ENCODE results near the gene PRTN3.

Gene PRTN3

DNA sequence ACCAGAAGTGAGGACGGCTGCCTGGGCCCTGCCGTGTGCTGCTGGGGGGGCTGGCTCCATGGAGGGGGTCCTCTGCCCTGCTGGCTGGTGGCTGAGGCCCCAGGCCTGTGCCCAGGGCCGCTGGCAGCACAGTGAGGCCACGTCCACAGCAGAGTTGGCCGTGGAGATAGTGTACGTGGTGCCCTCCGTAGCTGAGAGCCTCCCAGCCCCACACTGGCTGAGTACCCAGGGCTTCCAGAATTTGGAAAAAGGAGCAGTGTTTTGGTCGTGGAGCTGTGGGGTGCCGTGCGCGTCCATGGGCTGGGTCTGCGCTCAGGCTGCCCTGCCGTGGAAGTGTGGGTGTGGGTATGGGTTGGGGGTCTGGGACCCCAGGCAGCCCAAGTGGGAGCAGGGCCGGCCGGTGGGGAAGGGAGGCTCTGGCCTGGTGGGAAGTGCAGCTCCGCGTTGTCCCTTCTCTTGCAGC lies 37.7 kb upstream of the PRTN3 start:
- DNase-seq (ENCODE audit: low spot score) = no peak

DNA sequence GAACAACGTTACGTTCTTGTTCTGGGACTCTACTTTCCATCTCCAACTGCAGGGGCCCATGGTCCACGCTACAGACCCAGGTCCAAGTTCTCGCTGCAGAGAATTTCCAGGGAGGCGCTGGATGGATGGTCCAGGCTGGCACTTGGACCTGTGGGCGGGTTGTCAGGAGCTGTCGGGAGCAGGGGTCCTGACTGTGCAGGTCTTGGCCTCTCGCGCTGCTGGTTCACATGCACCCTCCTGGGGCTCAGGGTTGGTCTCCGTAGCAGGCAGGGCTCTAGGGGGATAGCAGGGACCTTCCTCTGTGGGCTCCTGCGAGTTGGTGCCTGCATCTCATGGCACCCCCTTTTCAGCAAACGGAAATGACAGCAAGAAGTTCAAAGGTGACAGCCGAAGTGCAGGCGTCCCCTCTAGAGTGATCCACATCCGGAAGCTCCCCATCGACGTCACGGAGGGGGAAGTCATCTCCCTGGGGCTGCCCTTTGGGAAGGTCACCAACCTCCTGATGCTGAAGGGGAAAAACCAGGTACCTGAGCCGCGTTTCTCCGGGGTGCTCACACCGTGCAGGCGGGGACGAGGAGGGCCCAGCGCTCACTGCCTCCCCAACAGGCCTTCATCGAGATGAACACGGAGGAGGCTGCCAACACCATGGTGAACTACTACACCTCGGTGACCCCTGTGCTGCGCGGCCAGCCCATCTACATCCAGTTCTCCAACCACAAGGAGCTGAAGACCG lies 36.9 kb upstream of the PRTN3 start:
- DNase-seq (ENCODE audit: low spot score) = no peak

DNA sequence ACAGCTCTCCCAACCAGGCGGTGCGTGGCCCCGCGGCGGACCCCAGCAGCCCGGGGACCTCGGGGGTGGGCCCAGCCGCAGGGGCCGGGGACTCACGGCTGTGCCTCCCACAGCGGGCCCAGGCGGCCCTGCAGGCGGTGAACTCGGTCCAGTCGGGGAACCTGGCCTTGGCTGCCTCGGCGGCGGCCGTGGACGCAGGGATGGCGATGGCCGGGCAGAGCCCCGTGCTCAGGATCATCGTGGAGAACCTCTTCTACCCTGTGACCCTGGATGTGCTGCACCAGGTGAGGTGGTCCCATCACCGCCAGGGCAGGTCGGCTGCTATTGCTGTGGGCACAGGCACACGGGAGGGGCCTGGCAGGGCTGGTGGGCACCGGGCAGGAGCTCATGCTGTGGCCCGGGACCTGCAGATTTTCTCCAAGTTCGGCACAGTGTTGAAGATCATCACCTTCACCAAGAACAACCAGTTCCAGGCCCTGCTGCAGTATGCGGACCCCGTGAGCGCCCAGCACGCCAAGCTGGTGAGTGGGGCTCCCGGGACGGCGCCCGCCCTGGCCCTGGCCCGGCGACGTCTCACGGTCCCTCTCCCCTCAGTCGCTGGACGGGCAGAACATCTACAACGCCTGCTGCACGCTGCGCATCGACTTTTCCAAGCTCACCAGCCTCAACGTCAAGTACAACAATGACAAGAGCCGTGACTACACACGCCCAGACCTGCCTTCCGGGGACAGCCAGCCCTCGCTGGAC lies 36.2 kb upstream of the PRTN3 start:
- DNase-seq (ENCODE audit: low spot score) = no peak

DNA sequence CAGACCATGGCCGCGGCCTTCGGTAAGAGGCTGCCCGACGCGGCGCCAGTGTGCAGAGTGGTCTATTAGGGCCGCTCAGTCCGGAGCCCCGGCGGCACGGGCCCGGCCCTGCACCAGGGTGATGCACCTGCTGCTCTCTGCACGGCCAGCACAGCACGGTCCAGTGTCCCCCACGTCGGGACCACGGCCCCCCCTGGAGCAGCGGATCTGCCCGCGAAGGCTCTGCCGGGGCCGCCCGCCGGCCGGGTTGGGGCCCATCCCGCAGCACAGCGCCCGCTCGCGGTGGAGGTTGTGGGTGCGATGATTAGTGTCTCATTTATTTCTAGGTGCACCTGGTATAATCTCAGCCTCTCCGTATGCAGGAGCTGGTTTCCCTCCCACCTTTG lies 35.6 kb upstream of the PRTN3 start:
- no peak for DNase-seq (ENCODE audit: low spot score)

DNA sequence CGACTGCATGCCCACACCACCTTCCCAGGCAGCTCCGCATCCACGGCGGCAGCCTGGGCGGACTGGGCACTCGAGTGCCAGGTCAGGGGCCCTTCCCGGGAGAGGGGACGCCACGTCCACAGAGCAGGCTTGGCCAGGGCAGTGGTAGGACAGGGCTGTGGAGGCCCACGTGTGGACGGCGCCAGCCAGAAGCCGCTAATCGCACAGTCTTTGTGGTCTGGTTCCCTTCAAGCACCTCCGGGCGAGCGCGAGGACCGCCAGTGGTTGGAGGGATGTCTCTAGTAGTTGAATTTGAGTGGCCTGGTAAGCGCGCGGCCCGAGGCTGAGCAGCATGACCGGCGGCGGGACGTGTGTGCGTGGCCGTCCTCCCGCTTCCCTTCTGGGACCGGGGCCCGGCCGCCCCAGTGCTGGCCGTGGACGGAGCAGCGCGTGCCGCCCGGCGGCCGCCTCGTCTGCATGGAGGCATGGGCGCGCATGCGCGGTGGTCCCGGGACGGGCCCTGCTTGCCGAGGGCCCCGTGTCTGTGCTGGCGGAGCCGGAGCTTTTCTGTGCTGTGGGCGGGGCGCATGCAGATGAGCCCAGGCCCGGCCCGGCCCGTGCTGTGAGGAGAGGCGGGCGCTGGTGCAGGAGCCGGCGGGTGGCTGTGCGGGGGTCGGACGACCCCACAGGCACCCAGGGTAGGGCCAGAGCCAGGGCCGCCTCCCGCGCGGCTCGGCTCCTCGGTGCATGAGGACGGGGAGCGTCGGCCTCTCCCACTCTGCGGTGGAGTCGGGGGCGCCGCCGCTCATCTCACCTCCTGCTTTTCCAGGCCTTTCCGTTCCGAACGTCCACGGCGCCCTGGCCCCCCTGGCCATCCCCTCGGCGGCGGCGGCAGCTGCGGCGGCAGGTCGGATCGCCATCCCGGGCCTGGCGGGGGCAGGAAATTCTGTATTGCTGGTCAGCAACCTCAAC lies 34.9 kb upstream of the PRTN3 start:
- no peak for DNase-seq (ENCODE audit: low spot score)

DNA sequence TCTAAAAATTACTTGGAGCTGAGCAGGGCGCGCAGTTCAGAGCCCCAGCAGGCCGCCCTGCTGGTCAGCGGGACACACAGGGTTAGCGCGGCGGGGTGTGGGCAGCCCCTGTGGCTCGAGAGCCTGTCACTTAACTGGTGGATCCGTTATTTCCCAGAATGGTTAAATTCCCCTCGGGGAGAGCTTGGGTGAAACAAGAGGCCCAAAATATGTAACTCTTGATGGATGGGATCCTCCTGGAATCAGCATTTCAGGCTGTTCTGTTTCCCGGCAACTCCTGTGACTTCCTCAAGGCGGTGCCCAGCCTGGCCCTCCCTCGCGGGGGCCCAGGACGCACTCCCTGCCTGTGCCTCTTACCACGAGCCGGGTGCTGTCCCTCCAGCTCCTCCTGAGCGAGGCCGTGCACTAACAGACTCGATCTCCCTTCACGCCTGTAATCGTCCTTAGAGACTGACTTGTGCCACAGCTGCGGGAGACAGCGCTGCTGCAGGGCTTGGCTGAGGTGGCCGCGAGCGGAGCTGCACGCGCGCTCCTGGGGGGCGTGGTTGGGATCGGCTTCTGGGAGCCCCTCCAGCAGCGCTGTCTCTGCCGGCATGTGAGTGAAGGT lies 33.9 kb upstream of the PRTN3 start:
- no peak for DNase-seq (ENCODE audit: low spot score)

DNA sequence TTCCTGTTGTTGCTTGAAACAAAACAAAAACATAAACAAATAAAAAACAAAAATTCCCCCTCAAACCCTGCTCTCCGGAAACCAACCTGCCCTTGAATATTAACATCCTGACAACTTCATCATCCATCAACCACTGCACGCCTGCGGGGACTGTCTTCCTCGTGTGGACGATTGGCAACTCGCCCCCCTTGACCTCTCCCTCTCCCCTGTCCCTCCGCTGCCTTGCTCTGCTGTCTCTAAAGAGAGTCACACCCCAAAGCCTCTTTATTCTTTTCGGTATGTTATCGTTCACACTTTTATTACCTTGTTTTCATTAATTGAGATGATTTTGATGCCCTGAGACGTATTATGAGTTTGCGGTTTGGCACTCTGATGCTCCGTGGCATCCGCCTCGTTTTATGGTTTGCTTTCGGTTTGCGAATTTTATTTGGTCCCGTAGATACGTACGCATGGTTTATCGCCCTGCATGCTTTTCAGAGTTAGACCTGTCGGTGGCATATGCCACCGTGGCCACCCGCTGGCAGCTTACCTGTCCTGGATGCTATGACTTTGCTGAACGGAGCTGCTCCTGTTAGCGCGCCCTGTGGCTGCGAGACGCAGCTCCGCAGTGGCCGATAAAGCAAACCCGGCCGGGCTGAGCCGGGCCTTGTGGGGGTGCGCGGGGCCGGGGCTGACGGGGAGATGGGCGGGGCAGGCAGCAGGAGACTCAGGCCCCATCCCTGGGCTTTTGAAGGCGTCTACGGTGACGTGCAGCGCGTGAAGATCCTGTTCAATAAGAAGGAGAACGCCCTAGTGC lies 33.0 kb upstream of the PRTN3 start:
- DNase-seq (ENCODE audit: low spot score) = no peak

DNA sequence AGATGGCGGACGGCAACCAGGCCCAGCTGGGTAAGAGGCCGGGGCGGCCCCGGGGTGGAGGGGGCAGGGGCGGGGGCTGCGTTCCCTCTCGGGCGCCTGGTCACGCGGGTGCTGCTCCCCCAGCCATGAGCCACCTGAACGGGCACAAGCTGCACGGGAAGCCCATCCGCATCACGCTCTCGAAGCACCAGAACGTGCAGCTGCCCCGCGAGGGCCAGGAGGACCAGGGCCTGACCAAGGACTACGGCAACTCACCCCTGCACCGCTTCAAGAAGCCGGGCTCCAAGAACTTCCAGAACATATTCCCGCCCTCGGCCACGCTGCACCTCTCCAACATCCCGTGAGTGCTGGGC lies 32.4 kb upstream of the PRTN3 start:
- no peak for DNase-seq (ENCODE audit: low spot score)

DNA sequence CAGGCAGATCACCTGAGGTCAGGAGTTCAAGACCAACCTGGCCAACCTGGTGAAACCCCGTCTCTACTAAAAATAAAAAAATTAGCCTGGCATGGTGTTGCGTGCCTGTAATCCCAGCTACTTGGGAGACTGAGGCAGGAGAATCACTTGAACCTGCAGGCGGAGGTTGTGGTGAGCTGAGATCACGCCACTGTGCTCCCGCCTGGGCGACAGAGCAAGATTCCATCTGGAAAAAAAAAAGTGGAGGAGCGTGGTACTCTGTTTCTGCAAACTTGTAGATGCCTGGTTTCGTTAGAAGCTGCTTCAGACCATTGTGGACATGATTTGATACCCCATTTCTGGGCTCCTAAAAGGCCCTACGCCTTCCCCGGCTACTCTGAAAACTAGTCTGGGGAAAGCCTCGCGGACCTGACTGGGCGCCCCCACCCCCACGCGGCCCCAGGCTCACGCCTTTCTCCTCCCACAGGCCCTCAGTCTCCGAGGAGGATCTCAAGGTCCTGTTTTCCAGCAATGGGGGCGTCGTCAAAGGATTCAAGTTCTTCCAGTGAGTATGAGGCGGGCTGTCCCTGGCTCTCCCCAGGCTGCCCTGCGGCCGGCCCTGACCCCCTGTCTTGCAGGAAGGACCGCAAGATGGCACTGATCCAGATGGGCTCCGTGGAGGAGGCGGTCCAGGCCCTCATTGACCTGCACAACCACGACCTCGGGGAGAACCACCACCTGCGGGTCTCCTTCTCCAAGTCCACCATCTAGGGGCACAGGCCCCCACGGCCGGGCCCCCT lies 30.5 kb upstream of the PRTN3 start:
- no peak for DNase-seq (ENCODE audit: low spot score)

DNA sequence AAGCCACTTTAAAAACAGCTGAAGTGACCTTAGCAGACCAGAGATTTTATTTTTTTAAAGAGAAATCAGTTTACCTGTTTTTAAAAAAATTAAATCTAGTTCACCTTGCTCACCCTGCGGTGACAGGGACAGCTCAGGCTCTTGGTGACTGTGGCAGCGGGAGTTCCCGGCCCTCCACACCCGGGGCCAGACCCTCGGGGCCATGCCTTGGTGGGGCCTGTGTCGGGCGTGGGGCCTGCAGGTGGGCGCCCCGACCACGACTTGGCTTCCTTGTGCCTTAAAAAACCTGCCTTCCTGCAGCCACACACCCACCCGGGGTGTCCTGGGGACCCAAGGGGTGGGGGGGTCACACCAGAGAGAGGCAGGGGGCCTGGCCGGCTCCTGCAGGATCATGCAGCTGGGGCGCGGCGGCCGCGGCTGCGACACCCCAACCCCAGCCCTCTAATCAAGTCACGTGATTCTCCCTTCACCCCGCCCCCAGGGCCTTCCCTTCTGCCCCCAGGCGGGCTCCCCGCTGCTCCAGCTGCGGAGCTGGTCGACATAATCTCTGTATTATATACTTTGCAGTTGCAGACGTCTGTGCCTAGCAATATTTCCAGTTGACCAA lies 29.8 kb upstream of the PRTN3 start:
- DNase-seq (ENCODE audit: low spot score) = no peak

DNA sequence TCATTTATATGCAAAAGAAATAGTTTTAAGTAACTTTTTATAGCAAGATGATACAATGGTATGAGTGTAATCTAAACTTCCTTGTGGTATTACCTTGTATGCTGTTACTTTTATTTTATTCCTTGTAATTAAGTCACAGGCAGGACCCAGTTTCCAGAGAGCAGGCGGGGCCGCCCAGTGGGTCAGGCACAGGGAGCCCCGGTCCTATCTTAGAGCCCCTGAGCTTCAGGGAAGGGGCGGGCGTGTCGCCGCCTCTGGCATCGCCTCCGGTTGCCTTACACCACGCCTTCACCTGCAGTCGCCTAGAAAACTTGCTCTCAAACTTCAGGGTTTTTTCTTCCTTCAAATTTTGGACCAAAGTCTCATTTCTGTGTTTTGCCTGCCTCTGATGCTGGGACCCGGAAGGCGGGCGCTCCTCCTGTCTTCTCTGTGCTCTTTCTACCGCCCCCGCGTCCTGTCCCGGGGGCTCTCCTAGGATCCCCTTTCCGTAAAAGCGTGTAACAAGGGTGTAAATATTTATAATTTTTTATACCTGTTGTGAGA lies 29.2 kb upstream of the PRTN3 start:
- no peak for DNase-seq (ENCODE audit: low spot score)

DNA sequence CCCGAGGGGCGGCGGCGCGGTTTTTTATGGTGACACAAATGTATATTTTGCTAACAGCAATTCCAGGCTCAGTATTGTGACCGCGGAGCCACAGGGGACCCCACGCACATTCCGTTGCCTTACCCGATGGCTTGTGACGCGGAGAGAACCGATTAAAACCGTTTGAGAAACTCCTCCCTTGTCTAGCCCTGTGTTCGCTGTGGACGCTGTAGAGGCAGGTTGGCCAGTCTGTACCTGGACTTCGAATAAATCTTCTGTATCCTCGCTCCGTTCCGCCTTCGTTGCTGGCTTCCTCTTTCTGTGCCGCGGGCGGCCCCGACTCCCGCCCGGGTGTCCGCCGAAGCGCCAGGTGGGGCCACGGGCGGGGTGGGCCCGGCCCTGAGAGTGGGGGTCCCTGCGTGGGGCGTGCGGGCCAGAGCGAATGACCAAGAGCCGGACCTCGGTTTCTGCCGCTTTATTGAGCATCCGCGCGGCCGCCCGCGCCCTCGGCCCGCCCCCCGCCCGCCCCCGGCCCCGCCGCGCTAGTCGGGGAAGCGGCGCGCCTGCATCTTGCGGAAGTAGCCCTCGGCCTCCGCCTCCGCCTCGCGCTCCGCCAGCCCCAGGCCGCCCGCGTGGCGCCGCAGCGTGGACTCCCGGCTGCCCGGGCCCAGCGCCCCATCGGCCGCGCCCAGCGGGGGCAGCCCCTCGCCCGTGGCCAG lies 28.6 kb upstream of the PRTN3 start:
- no peak for DNase-seq (ENCODE audit: low spot score)

DNA sequence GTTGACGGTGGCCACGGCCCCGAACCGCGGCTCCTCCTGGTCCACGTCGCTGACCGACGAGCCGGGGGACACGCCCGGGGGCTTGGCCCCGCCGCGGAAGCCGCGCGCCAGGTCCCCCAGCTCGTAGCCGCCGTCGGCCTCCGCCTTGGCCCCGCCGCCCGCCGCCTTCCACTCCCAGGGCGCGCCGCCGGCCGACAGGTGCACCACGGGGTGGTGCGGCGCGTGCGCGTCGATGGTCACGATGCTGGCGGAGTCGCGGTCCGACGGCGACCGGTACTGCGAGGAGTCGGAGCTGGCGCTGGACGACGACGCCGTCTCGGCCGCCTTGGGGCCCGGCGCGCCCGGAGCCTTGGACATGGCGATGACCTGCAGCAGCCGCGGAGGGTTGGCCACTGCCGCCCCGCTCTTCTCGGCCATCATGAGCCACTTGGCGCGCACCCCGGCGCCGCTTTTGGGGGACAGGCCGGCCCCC lies 28.0 kb upstream of the PRTN3 start:
- DNase-seq (ENCODE audit: low spot score) = no peak

DNA sequence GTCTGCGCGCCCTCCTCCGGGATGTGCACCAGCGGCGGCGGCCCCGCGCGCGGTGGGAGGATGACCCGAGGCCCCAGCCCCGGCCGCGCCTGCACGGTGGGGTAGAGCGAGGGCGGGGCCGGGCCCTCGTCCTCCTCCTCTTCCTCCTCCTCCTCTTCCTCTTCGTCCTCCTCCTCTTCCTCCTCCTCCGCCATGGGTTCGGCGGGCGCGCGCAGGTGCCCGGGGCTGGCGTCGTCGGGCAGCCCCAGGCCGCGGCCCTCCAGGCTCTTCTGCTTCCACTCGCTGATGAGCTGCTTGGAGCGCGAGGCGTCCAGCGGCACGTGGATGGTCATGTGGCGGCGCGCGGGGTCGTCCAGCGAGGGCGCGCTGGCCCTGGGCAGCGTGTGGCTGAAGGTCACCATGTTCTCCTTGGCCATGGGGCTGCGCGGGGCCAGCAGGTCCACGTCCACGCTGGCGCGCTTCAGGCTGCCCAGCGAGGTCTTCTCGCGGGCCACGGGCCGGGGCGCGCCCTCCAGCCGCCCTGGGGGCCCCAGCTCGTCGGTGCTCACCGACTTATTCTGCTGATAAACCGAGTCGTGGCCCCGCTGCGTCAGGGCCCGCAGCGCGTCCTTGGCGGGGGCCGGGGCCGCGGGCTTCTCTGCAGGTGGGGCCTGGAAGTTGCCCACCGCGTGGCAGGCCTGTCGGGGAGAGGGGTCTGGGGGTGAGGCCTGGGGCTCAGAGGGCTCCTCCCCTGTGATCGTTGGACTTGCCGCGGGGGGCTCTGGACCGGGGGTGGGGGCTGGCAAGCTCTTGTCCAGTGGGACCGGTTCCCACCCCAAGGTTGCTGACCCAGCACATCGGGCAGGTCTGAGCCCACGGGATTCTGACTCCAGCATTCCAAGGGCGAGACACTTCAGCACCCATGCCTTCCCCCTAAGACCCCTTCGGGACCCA lies 27.3 kb upstream of the PRTN3 start:
- no peak for DNase-seq (ENCODE audit: low spot score)

DNA sequence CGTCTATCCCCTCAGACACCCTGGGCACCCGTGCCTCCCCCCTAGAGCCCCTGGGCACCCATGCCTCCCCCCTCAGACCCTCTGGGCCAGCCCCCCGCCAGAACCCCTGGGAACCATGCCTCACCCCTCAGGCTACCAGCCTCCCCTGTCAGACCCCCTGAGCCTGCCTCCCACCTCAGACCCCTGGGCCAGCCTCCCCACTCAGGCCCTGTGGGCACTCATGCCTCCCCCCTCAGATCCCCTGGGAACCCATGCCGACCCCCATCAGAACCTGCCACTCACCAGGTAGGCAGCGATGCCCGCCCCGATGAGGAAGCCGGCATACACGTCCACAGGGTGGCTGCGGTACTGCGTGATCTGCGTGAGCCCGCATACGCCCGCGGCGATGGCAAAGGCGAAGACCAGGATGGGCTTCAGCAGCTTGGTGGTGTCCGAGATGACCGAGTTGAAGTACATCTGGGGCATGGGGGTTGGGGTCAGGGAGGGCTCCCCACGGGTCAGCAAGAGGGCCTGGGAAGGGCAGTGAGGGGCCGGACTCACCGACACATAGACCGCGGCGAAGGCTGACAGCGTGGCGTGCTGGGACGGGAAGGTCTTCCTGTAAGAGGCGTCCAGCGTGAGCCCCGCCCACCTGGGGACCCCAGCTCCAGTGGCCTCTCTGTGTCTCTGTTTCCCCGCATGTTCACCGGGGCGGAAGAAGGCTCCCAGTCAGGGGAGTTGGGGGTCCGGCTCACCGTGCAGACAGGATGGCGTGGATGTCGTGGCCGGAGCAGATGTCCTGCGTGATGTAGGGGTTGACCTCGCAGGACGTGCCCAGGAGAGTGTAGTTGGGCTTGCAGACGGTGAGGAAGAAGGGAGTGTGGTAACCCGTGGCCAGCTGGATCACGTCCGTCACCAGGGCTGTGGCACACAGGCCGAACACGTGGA lies 26.4 kb upstream of the PRTN3 start:
- DNase-seq (ENCODE audit: low spot score) = no peak

DNA sequence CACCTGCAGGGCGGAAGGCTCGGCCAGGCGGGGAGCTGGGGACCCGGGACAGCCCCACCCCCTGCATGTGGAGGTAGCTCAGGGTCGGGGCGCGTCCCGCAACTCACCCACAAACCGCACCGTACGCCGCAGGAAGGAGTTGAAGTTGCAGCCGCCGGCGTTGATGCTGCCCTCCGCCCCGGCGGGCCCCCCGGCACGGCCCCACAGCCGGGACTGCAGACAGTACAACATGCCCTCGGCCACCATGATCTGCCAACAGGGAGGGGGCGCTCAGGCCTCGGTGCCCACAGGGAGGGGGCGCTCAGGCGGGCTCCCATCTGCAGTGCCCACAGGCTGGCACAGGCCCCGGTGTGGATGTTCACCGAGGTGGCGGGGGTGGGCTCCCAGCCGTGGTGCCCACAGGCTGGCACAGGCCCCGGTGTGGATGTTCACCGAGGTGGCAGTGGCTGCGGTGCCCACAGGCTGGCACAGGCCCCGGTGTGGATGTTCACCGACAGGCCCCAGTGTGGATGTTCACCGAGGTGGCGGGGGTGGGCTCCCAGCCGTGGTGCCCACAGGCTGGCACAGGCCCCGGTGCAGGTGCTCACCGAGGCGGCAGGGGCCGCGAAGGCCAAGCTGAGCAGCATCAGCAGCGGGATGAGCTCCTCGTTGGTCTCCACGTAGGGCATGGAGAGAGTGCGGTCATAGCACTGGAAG lies 25.6 kb upstream of the PRTN3 start:
- DNase-seq (ENCODE audit: low spot score) = no peak
